GM06990 (cell line): ENCODE data around the gene USP22.

Experiments
- DNase-seq: peaks from one replicate; pipeline ENCODE4 v3.0.0-alpha.2; 2011; ENCODE audit not compliant: insufficient read length; ENCODE audit errors: extremely low read depth
- H3K27me3 ChIP-seq: replicated peaks from 2 replicates; pipeline ENCODE4 v1.6.0; 2011; ENCODE audit warnings: low read length; ENCODE audit not compliant: control insufficient read depth, insufficient read depth
- H3K36me3 ChIP-seq: 2 replicates; pipeline ENCODE4 v1.5.1; 2011; ENCODE audit warnings: low read length; ENCODE audit not compliant: control insufficient read depth, insufficient read depth
- H3K4me3 ChIP-seq: replicated peaks from 2 replicates; pipeline ENCODE4 v1.5.1; 2011; ENCODE audit warnings: low read depth, mild to moderate bottlenecking, control low read depth, low read length
- CTCF ChIP-seq: IDR thresholded peaks from 2 replicates; pipeline ENCODE4 v1.5.1; 2011; ENCODE audit warnings: low read length, control low read depth, mild to moderate bottlenecking, inconsistent platforms; ENCODE audit not compliant: insufficient read depth, poor library complexity, severe bottlenecking

USP22 gene

GRCh38 chr17:21072745-21073197 is 30.0 kb upstream of the USP22 start:
- no peaks in the 10 kb centered on the region; the same call in 1 of the 2 replicates for H3K27me3 ChIP-seq
- DNase-seq = no peak
- H3K36me3 ChIP-seq = no peaks in the 10 kb centered on the region
- H3K4me3 ChIP-seq = no peak overlapping the region
- TF ChIP-seq CTCF = no peak

DNA sequence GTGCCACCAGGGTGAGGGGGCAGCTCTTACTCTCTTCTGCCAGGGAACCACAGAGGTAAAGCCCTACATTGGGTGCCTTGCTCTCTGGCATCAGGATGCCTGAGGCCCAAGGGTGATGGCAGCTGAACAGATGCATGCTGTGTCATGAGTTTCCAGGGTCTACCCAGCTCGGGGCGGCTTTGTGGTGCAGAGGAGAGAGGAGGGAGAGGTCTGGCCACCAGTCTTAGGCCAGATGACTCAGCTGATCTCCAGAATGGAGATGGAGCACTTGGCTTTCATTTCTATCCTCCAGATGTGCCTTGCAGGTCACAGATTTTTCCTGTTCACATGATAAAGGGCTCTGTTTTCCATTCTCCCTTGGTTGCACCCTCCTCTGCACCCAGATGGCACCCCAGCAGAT is 23.6 kb upstream of the USP22 start:
- Histone ChIP-seq H3K27me3 (no peaks in the 10 kb centered on the region; the same call in 1 of the 2 replicates), H3K4me3 (no peak overlapping the region), H3K36me3 (no peaks in the 10 kb centered on the region)
- TF ChIP-seq CTCF = no peak
- no peak for DNase-seq

- Histone ChIP-seq H3K36me3 (no peaks in the 10 kb centered on the region), H3K27me3 (no peaks in the 10 kb centered on the region; the same call in 1 of the 2 replicates), H3K4me3 (no peak overlapping the region)
- TF ChIP-seq CTCF = peak; percentile 6
- peak; percentile 48 for DNase-seq
These were observed 19.2 kb upstream of the USP22 start for GRCh38 chr17:21061971-21062526.

DNA sequence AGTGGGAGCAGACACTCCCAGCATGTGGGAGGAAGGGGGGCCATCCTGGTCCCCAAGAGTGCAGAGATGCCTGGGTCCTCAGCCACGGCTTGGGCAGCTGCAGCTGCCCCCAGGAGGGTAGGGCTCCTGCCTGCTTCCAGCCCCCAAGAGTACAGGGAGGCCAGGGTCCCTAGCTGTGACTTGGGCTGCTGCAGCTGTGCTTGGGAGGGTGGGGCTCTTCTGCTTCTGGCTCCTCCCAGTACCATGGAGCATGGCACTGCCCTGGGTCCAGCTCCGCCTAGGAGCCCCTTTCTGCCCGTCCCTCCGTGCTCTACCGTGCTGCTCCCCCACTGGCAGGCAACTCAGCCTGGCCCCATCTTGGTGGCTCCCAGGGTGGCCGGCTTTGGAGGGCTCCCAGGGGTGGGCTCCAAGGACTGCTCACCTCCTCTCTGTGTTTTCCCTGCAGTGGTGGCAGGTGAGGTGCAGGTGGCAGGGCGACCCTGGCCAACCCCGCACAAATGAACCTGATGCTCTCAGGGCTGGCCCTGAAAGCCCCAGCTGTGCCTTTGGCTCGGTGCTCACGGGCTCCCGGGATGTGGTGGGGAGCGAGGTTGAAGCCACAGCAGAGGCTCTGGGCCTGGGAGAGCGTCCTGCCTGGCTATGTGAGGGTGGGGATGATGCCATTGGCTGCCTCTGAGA is 18.5 kb upstream of the USP22 start:
- H3K4me3 ChIP-seq = no peak overlapping the region
- H3K36me3 ChIP-seq = no peaks in the 10 kb centered on the region
- DNase-seq = no peak
- TF ChIP-seq CTCF = no peak
- no peaks in the 10 kb centered on the region; the same call in 1 of the 2 replicates for H3K27me3 ChIP-seq

GRCh38 chr17:21059761-21060160 is 16.9 kb upstream of the USP22 start:
- no peak for DNase-seq
- no peak overlapping the region for H3K4me3 ChIP-seq
- no peaks in the 10 kb centered on the region for H3K27me3 ChIP-seq
- no peaks in the 10 kb centered on the region for H3K36me3 ChIP-seq
- no peak for TF ChIP-seq CTCF
